ENCODE measurements around the gene POU2AF1. TPM values are rescaled to one million over a fixed set of nuclear protein-coding genes. Genes with fewer than 3 reads are reported as not detected.
"Not testable (repeated sequence)": the region's sequence is repeated elsewhere in the genome, so short reads cannot be mapped to it uniquely, and the experiment has no call there.

The POU2AF1 gene
- total RNA-seq, 1 experiment from 2014 or later = not detected

DNA sequence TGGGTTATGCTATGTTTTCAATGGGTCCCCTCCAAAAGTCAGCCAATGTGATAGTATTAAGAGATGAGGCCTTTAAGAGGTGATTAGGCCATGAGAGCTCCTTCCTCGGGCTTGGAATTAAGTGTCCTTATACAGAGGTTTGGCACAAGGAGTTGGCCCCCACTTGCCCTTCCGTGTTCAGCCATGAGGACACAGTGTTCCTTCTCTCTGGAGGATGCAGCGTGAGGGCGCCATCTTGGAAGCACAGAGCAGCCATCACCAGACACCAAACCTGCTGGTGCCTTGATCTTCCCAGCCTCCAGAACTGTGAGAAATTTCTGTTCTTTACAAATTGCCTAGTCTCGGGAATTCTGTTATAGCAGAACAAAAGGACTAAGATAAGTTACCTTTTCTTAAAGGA lies 53.8 kb downstream of the POU2AF1 start:
- Histone ChIP-seq H3K9me3 (no peaks in the 10 kb centered on the region), H3K4me3 (no peak overlapping the region), H3K36me3 (no peaks in the 10 kb centered on the region), H3K27me3 (no peaks in the 10 kb centered on the region)
- DNase-seq = no peak

DNA sequence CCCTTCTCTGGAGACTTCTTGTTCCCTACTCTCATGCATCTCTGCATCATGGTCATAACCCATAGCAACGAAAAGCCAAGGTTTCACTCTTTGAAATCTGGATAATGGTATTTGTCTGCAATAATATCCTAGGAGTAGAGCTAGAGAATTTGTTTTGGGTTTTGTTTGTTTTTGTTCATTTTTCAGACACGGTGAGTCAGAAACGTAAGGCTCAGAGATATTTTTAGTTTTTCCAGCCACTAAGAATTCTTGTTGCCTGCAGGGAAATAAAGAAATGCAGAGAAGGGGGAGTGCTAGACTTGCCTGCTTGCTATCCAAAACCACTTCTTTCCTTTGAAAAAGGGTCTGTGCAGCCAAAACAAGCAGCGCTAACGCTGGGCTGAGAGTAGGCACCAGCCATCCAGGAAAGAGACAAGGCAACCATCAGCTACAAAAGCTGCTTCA lies 54.8 kb downstream of the POU2AF1 start:
- Histone ChIP-seq H3K4me3 (no peak overlapping the region), H3K27me3 (no peaks in the 10 kb centered on the region), H3K9me3 (no peaks in the 10 kb centered on the region), H3K36me3 (no peaks in the 10 kb centered on the region)
- peak; percentile 31 for DNase-seq

DNA sequence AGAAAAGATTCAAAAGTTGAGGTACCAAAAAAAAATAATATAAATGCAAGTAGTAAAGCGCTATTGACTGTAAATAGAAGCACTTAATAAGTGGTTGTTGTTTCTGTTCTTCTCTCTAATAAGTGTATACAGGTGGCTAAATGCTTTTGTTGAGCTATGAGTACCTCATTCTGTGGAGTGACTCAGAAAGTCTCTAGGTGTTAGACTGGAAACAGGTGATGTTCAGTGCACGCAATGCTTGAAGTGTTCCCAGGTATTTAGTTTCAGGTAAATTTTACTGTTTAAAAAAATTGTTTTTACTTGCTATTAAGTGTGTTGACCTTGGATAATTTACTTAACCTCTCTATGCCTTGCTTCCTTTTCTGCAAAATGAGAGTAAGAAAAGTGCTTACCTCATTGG lies 56.5 kb downstream of the POU2AF1 start:
- Histone ChIP-seq H3K4me3 (no peak overlapping the region), H3K27me3 (no peaks in the 10 kb centered on the region), H3K36me3 (no peaks in the 10 kb centered on the region), H3K9me3 (no peaks in the 10 kb centered on the region)
- no peak for DNase-seq

DNA sequence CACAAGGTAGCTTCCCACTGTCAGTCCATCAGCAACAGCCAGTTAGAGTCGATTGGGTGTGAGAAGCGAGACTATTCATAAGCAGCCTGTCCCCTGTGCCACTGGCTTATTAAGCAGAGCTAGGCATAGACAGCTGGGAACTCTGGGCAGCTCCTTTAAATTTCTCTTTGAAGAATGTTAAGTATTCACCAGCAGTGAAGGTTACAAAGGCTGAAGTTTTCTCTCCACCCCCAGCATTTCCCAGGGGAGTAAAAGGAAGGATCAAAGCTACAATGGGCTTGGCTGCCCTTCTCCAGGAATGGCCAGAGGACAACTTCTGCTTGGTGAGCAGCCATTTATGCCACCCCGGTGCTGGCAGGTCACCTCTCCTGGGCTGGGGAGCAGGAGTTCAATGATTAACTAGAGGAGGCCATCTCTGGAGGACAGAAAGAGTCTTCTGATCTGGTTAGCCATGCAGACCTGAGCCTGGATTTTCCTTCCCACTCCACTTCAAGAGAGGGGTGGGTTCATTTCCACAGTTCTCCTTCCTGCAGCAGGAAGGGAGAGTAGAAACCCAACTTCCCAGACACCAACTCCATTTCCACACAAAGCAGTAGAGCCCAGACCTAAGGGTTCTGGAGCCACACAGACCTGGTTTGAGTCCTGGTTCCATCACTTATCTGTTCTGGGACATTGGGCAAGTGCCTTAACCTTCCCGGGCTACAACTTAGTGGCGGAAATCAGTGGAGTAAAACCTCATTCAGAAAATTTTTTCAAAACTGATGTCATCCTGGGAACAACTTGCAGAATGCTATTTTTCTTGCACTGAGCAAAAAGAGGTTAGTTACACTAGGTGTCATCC lies 58.1 kb downstream of the POU2AF1 start:
- no peak for DNase-seq
- Histone ChIP-seq H3K9me3 (peaks cover 5% of the 10 kb centered on the region), H3K36me3 (no peaks in the 10 kb centered on the region), H3K27me3 (no peaks in the 10 kb centered on the region), H3K4me3 (no peak overlapping the region)

DNA sequence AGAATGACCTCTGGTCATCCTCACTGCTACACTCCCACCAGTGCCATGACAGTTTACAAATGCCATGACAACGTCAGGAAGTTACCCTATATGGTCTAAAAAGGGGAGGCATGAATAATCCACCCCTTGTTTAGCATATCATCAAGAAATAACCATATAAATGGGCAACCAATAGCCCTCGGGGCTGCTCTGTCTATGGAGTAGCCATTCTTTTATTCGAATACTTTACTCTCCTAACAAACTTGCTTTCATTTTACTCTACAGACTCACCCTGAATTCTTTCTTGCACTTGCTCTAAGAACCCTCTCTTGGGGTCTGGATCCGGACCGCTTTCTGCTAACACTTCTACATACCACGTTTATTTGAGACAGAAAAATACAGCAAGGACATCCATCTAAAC lies 58.9 kb downstream of the POU2AF1 start:
- H3K36me3 ChIP-seq, H3K27me3 ChIP-seq, H3K9me3 ChIP-seq, H3K4me3 ChIP-seq, DNase-seq: not testable (repeated sequence)

DNA sequence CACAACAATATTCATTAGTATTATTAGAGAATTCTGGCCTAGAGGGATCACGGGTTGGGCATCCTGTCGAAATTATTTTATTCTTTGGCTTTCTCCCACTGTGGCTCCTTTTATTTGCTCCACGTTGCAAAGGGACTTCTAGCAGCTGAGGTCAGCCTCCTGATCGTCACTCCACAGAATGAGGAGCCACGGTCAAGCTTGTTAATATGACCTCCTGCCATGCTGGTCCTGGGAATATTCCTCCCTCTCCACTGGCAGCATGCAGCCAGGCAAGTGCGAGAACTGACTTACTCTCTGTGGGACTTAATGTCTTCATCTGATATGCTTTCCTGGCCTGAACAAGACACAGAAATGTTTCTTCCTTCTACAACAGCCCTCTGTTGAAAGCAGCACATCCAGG lies 59.8 kb downstream of the POU2AF1 start:
- H3K9me3 ChIP-seq = peaks cover 6% of the 10 kb centered on the region
- H3K4me3 ChIP-seq = no peak overlapping the region
- no peaks in the 10 kb centered on the region for H3K27me3 ChIP-seq
- no peak for DNase-seq
- H3K36me3 ChIP-seq = no peaks in the 10 kb centered on the region

DNA sequence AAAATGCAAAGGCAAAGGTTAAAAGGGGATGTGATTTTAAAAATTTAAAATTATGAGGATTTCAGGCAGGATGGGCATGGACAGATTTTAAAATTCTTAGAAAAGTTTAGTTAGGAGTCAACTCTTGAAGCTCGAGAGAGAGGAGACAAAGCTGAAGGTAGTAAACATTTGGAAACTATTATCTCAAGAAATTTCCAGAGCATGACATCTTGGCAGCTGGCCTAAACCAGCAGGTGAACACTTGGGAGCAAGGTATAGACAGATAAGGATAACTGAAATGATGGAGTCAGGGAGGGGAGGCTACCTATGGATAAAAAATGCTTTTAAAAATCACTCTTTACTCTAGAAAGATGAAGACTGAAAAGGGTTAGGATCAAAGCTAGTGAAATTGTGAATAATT lies 67.0 kb downstream of the POU2AF1 start:
- H3K27me3 ChIP-seq = peaks cover 4% of the 10 kb centered on the region; the same call in 1 of the 2 replicates
- H3K36me3 ChIP-seq = no peaks in the 10 kb centered on the region
- no peak overlapping the region for H3K4me3 ChIP-seq
- DNase-seq = no peak
- peaks cover 11% of the 10 kb centered on the region for H3K9me3 ChIP-seq

DNA sequence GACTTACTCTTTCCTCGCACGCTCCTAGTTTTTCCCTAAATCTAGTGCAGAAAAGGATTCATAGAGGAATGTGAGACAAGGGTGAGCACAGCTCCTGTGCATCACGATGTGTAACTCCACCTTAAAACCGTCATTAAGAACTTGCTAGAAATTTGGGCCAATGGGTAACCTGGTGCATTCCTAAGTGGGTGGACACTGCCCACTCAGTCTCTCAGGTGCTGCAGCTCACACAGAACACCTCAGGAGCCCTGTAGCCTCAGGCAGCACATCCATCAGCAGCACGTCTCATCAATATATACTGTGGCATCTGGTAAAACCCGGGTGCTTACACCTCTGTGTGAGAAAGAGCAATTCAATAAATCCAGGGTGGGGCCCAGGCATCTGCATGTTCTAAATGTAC lies 68.4 kb downstream of the POU2AF1 start:
- H3K4me3 ChIP-seq = no peak overlapping the region
- no peak for DNase-seq
- peaks cover 6% of the 10 kb centered on the region; the same call in 1 of the 2 replicates for H3K9me3 ChIP-seq
- H3K36me3 ChIP-seq = no peaks in the 10 kb centered on the region
- peaks cover 8% of the 10 kb centered on the region; the same call in 1 of the 2 replicates for H3K27me3 ChIP-seq

DNA sequence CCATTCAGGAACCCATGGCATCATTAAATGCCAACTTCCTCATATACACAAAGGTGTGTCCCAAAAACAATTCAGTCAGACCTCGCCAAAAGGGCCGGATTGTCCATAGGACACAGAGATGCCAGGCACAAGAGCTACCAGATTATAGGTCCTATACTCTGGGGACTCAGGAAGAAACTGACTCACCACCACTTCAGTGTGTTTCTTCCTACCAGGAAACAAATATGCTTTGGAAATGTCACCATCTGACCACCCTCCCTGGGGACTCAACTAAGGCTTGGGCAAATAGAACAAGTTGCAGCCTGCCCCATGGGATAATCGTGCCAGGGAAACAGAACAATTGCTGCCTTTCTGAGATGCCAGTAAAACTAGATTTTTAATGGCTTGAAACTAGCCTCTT lies 69.0 kb downstream of the POU2AF1 start:
- Histone ChIP-seq H3K4me3 (no peak overlapping the region), H3K27me3 (peaks cover 8% of the 10 kb centered on the region; the same call in 1 of the 2 replicates), H3K9me3 (peaks cover 6% of the 10 kb centered on the region; the same call in 1 of the 2 replicates), H3K36me3 (no peaks in the 10 kb centered on the region)
- no peak for DNase-seq

DNA sequence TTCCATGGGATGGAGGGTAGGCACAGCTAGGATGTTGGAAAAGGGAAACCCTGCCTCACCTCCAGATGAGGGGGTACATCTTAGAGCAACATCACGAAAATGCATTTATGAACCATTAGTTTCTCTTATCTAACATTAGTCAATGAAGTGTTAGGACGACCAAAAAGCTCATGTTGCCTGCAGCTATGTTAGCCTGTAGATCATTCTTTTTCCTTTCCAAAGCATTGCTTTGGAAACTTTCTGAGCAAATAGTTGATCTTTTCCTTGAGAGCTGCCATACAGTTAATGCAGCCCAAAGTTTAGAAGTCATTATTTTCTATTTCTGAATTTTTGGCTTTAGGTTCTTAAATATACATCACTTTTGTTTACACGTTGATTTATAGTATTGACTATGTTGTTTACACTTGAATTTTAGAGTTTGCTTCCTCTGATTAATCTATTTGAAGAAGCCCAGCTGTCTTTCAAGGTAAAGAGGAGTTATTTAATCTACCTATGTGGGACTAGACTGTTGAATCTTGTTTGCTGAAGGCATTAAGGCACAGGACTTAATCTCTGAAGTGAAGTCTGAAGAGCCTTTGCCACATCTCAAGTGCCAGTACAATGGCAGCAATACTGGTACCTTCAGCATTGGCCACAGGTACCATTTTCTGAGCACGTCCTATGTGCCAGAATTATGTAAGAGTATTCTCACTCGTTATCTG lies 69.7 kb downstream of the POU2AF1 start:
- Histone ChIP-seq H3K4me3 (no peak overlapping the region), H3K27me3 (peaks cover 8% of the 10 kb centered on the region; the same call in 1 of the 2 replicates), H3K36me3 (no peaks in the 10 kb centered on the region), H3K9me3 (peaks cover 6% of the 10 kb centered on the region; the same call in 1 of the 2 replicates)
- no peak for DNase-seq

DNA sequence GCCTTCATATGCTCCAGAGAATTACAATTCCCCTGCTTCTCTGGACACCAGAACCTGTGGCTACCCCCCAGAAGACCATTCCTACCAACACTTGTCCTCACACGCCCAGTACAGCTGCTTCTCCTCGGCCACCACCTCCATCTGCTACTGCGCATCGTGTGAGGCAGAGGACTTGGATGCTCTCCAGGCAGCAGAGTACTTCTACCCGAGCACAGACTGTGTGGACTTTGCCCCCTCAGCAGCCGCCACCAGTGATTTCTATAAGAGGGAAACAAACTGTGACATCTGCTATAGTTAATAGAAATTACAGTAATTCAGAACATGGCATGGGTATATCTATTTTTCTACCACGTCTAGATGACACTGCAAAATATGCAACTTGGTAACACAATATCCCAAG lies 70.9 kb downstream of the POU2AF1 start:
- 0 out of 2 replicates have a peak, but pooled peaks cover 2% of the 10 kb centered on the region for H3K9me3 ChIP-seq
- H3K27me3 ChIP-seq = peaks cover 8% of the 10 kb centered on the region; the same call in 1 of the 2 replicates
- H3K4me3 ChIP-seq = no peak overlapping the region
- H3K36me3 ChIP-seq = no peaks in the 10 kb centered on the region
- no peak for DNase-seq

DNA sequence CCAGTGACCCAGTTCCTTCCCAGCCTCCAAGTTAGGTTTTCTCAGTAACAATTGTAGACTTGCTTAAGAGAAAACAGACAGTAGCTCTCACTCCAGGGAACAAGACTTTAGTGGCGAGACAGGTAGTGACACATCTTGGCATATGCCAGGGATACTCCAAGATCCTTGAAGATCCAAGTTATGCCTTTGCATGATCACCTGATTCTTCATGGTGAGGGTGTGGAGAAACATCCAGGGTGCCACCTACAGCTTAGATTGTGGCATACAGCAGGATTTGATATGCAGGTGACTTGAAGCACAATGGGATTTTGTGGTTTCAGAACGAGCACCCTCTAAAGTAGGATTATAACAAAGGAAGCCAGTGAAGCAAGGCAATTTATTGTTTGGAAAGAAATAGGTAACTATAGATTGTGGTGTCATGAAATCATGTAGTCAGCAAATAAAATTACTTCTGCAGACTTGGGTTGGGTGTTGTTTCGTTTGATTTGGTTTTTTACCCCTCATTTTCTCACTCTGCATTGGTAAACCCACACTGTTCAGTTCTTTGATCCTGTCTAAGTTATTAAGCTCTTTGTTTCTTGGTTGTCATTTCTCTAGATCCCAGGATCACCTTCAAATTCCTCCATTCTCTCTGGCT lies 71.5 kb downstream of the POU2AF1 start:
- Histone ChIP-seq H3K27me3 (peaks cover 8% of the 10 kb centered on the region; the same call in 1 of the 2 replicates), H3K36me3 (no peaks in the 10 kb centered on the region)

DNA sequence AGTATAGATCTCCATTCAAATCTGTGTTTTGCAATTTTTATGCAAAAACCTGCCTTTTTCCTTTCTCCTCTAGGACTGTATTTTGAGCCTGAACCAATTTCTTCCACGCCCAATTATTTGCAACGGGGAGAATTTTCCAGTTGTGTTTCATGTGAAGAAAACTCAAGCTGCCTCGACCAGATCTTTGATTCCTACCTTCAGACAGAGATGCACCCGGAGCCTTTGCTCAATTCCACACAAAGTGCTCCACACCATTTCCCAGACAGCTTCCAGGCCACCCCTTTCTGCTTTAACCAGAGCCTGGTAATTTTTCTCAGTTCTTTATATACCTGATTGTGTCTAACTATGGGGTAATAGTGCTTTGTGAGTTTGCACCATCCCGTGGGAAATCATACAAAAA lies 72.8 kb downstream of the POU2AF1 start:
- no peak overlapping the region for H3K4me3 ChIP-seq
- H3K36me3 ChIP-seq = no peaks in the 10 kb centered on the region
- H3K9me3 ChIP-seq = no peaks in the 10 kb centered on the region
- no peak for DNase-seq
- H3K27me3 ChIP-seq = peaks cover 8% of the 10 kb centered on the region; the same call in 1 of the 2 replicates

More for the DNA sequence above, 71.5 kb downstream of the POU2AF1 start:
- H3K9me3 ChIP-seq = no peaks in the 10 kb centered on the region
- no peak for DNase-seq
- H3K4me3 ChIP-seq = no peak overlapping the region

DNA sequence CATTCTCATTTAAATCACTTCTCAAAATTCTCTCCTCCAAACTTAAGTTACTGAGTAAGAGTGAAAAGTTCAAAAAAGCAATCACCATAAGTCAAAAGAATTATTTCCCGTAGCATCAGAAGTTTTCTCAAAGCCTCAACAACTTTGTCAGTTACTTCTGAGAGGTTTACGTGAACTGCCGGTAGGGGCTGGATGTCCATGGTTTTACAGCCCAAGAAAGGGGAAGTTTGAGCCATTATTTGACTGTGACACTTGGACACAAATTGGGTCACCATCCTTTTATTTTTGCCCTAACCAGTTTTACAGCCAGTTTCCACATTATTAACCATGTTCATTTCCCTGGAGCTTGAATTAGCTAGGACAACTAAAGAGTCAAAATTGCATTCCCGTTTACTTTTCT lies 73.2 kb downstream of the POU2AF1 start:
- H3K27me3 ChIP-seq = peaks cover 8% of the 10 kb centered on the region; the same call in 1 of the 2 replicates
- no peaks in the 10 kb centered on the region for H3K36me3 ChIP-seq
- no peaks in the 10 kb centered on the region for H3K9me3 ChIP-seq
- DNase-seq = no peak
- no peak overlapping the region for H3K4me3 ChIP-seq

DNA sequence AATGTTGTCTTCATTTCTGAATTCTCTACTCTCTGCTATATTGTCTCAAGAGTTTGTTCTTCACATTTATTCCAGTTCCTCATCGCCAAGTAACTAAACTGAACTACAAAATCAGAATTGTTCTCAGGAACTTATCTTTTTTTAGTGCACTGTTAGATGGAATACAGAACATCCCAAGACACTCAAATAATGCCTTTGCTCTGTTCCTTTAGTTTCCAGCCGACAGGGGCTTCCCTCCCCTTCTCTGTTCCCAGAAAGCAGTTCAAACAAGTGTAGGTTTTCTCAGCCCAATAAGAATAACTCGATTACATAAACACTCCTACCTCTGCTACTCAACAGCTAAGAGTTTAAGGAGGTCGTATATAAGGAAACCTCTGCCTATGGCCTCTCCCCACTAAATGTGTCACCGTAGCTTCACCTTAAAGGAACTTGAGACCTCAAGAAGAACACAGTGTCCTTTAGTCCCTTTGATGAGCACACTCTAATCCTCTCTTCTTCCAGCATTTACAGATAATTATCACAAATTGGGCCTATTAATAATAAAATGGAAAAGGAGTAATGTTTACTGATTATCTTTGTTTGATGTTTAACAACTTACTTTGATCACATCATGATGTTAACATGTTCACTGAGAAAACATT lies 73.8 kb downstream of the POU2AF1 start:
- Histone ChIP-seq H3K4me3 (no peak overlapping the region), H3K36me3 (no peaks in the 10 kb centered on the region), H3K9me3 (no peaks in the 10 kb centered on the region), H3K27me3 (peaks cover 8% of the 10 kb centered on the region; the same call in 1 of the 2 replicates)
- no peak for DNase-seq

DNA sequence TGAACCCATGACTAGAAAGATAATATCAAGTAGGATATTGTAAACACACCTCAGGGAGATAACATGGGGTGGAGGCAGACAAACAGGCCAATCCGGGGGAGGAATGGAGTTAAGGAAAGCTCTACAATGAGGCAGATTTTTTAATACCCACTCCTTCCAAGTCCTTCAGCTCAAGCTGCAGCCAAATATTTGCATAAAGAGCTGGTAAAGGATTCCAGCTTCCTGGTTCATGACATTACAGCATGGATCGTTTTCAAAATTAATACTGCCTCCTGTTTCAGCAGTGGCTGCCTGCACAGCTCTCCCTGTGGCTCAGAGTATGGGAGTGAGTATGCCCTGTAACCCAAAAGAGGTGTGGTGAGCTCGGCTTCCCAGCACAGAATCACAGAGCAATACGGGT lies 75.6 kb downstream of the POU2AF1 start:
- H3K9me3 ChIP-seq = no peaks in the 10 kb centered on the region
- H3K4me3 ChIP-seq = no peak overlapping the region
- DNase-seq = peak; percentile 39
- no peaks in the 10 kb centered on the region for H3K36me3 ChIP-seq
- peaks cover 8% of the 10 kb centered on the region; the same call in 1 of the 2 replicates for H3K27me3 ChIP-seq
